ENCODE measurements around the gene ABCD1. TPM values are rescaled to one million over a fixed set of nuclear protein-coding genes. Genes with fewer than 3 reads are reported as not detected.

The ABCD1 gene
- total RNA-seq, 2 donors from 2014 or later, result 15.2 to 18.0 TPM

- no peaks in the 10 kb centered on the region for H3K36me3 ChIP-seq
- H3K4me3 ChIP-seq, result no peak overlapping the region
- no peak for TF ChIP-seq CTCF (IDR thresholded peaks at IDR 0.05)
- H3K27ac ChIP-seq, result no peak overlapping the region
- H3K9me3 ChIP-seq, result no peaks in the 10 kb centered on the region
- H3K27me3 ChIP-seq, result no peaks in the 10 kb centered on the region
- DNase-seq (ENCODE audit: low spot score), result no peak
- H3K4me1 ChIP-seq, result peaks cover 0 to 22% of the 10 kb centered on the region in 2 donors
Measured at GRCh38 chrX:153763298-153763932, 38.8 kb downstream of the ABCD1 start.

- Histone ChIP-seq H3K9me3 (no peaks in the 10 kb centered on the region), H3K4me1 (peaks cover 0 to 22% of the 10 kb centered on the region in 2 donors), H3K36me3 (no peaks in the 10 kb centered on the region), H3K27me3 (no peaks in the 10 kb centered on the region), H3K27ac (peak within 1 kb of the TSS; percentile 64 to 77), H3K4me3 (peak within 1 kb of the TSS in 1 of 2 donors; percentile 31)
- peak; percentile 78 to 85 for TF ChIP-seq CTCF (IDR thresholded peaks at IDR 0.05)
- peak; percentile 77 for DNase-seq (ENCODE audit: low spot score)
Measured at GRCh38 chrX:153763989-153764755, 39.5 kb downstream of the ABCD1 start, which contains the start of gene PLXNB3. TSS of gene PLXNB3 (plus strand) at chrX:153764249. CDS start at chrX:153765536, 1,287 bp downstream.

GRCh38 chrX:153764786-153765137 is 40.1 kb downstream of the ABCD1 start:
- peaks cover 0 to 22% of the 10 kb centered on the region in 2 donors for H3K4me1 ChIP-seq
- no peak for TF ChIP-seq CTCF (IDR thresholded peaks at IDR 0.05)
- peak overlapping the region in 1 of 2 donors; percentile 31 for H3K4me3 ChIP-seq
- no peaks in the 10 kb centered on the region for H3K27me3 ChIP-seq
- DNase-seq (ENCODE audit: low spot score), result no peak
- H3K36me3 ChIP-seq, result no peaks in the 10 kb centered on the region
- no peaks in the 10 kb centered on the region for H3K9me3 ChIP-seq
- peak overlapping the region; percentile 64 to 77 for H3K27ac ChIP-seq

- peaks cover 0 to 22% of the 10 kb centered on the region in 2 donors for H3K4me1 ChIP-seq
- peak overlapping the region in 1 of 2 donors; percentile 24 for H3K4me3 ChIP-seq
- no peaks in the 10 kb centered on the region for H3K36me3 ChIP-seq
- H3K27me3 ChIP-seq, result no peaks in the 10 kb centered on the region
- H3K27ac ChIP-seq, result peak overlapping the region; percentile 64 to 77
- DNase-seq (ENCODE audit: low spot score), result no peak
- TF ChIP-seq CTCF (IDR thresholded peaks at IDR 0.05), result no peak
- no peaks in the 10 kb centered on the region for H3K9me3 ChIP-seq
Measured at GRCh38 chrX:153765138-153766079, 40.8 kb downstream of the ABCD1 start.

- Histone ChIP-seq H3K36me3 (no peaks in the 10 kb centered on the region), H3K27me3 (no peaks in the 10 kb centered on the region), H3K27ac (peak overlapping the region; percentile 64 to 77), H3K4me3 (peak overlapping the region in 1 of 2 donors; percentile 24), H3K4me1 (peaks cover 0 to 22% of the 10 kb centered on the region in 2 donors), H3K9me3 (no peaks in the 10 kb centered on the region)
- no peak for TF ChIP-seq CTCF (IDR thresholded peaks at IDR 0.05)
- DNase-seq (ENCODE audit: low spot score), result no peak
Measured at GRCh38 chrX:153766098-153766817, 41.6 kb downstream of the ABCD1 start.

Measured in right atrium auricular region (tissue), 2 donors.